PC-9 (cell line): Measurements from ENCODE around the gene STEAP3. TPM values are rescaled to one million over a fixed set of nuclear protein-coding genes. Genes with fewer than 3 reads are reported as not detected.

ENCODE experiments used
- BruUV-seq: library from RNA; stranded (reverse); fragments of 400-500 nt; replicated peaks from 2 replicates; lab custom pipeline; 2021; lab: Mats Ljungman, UMichigan
- CTCF ChIA-PET: fragments of 300-600 bp; sonication (Branson Sonifier 250); formaldehyde crosslinking; loops from one replicate; lab custom pipeline; 2022; ENCODE audit warnings: antibody characterized with exemption; lab: Charles Lee
- POLR2A ChIA-PET: fragments of 300-600 bp; sonication (Branson Sonifier 250); formaldehyde crosslinking; loops from one replicate; lab custom pipeline; 2022; ENCODE audit warnings: antibody characterized with exemption; ENCODE audit not compliant: unreplicated experiment; lab: Charles Lee
- DNase-seq, 2 experiments: peaks; one replicate each; pipeline versions ENCODE4 v3.0.0 to v3.0.0-alpha.2; 2015 to 2022; ENCODE audit warnings: mixed read lengths in 1 of 2
- H2AFZ ChIP-seq: fragments of 200-600 bp; sonication (generic); 2 replicates; pipeline ENCODE4 v1.8.1; 2017; ENCODE audit warnings: antibody characterized with exemption
- H3F3A ChIP-seq: fragments of 200-600 bp; sonication (generic); 2 replicates; pipeline ENCODE4 v1.8.1; 2017; ENCODE audit warnings: antibody characterized with exemption, mild to moderate bottlenecking, low read depth; ENCODE audit not compliant: insufficient read depth
- H3K27ac ChIP-seq: fragments of 200-600 bp; sonication (generic); 2 replicates; pipeline ENCODE4 v1.6.1; 2016; ENCODE audit warnings: mixed run types
- H3K27me3 ChIP-seq: fragments of 200-600 bp; sonication (generic); 2 replicates; pipeline ENCODE4 v1.6.1; 2016; ENCODE audit warnings: low read depth, mixed run types; ENCODE audit not compliant: insufficient read depth
- H3K36me3 ChIP-seq: fragments of 200-600 bp; sonication (generic); 2 replicates; pipeline ENCODE4 v1.6.1; 2016; ENCODE audit warnings: low read depth, mixed run types
- H3K4me1 ChIP-seq: fragments of 200-600 bp; sonication (generic); replicated peaks from 2 replicates; pipeline ENCODE4 v1.6.1; 2016; ENCODE audit warnings: mixed run types; ENCODE audit not compliant: insufficient read depth
- H3K4me2 ChIP-seq: fragments of 200-600 bp; sonication (generic); 2 replicates; pipeline ENCODE4 v1.6.1; 2017; ENCODE audit warnings: mixed run types
- H3K4me3 ChIP-seq: fragments of 200-600 bp; sonication (generic); 2 replicates; pipeline ENCODE4 v1.6.1; 2016; ENCODE audit warnings: mixed run types
- H3K79me2 ChIP-seq: fragments of 200-600 bp; sonication (generic); 2 replicates; pipeline ENCODE4 v1.6.1; 2017; ENCODE audit warnings: low read depth, mixed run types
- H3K9me2 ChIP-seq: fragments of 200-600 bp; sonication (generic); 2 replicates; pipeline ENCODE4 v1.8.1; 2017; ENCODE audit warnings: mild to moderate bottlenecking; ENCODE audit not compliant: insufficient read depth
- H3K9me3 ChIP-seq: fragments of 200-600 bp; sonication (generic); 2 replicates; pipeline ENCODE4 v1.8.1; 2016; ENCODE audit warnings: low read depth; ENCODE audit not compliant: insufficient read depth
- H4K20me1 ChIP-seq: fragments of 200-600 bp; sonication (generic); 2 replicates; pipeline ENCODE4 v1.8.1; 2017; ENCODE audit not compliant: insufficient read depth
- EZH2 ChIP-seq: fragments of 200-600 bp; sonication (generic); IDR thresholded peaks from 2 replicates; pipeline ENCODE4 v1.8.0; 2017; ENCODE audit warnings: antibody characterized with exemption, low read depth
- intact Hi-C: fragments of 100-400 bp; cut with micrococcal nuclease; formaldehyde crosslinking; loops from one replicate; pipeline ENCODE4 v1.10.0; 2022; ENCODE audit not compliant: unreplicated experiment
- total RNA-seq: library from RNA; stranded (reverse); gene quantifications from 2 replicates; pipeline ENCODE4 v1.2.3, GENCODE V29; 2021
- TF ChIP-seq, protein P1 (sequence below): fragments of 200-600 bp; sonication (generic); conservative IDR thresholded peaks from 2 replicates; pipeline ENCODE4 v1.6.1; 2017; ENCODE audit warnings: mixed run types, antibody characterized with exemption, mild to moderate bottlenecking, moderate library complexity

Gene STEAP3
- total RNA-seq, 1 experiment from 2014 or later = 23.0 TPM

DNA sequence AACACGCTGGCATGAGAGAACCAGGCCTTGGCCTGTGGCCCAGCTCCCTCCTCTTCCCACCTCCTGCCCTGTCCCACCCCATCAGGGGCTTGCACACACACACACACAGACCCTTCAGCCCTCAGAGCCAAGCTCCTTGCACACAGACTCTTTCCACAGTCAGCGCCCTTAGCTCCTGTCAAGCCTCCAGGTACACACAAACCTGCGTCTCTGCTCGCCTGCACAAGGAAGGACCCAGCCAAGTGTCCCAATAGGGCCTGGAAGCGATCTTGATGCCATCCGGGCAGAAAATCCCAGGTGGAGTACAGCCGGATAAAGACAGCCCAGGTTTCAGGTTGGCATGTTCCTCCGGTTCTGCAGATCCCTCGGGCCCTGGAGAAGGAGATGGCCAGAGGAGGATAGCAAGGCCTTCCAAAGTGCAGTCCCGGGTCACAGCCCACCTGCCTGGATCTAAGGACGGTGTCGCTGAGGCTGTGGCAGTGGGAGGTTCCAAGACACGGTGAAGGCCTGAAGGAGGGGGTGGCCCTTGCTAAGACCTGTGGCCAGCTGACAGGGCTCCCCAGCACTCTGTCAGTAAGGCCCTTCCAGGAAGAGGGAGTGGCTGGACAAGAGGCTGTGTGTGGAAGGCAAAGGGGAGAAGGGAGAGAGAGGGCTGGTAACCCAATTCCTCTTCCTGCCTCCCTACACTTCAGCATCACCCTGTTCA lies 18.5 kb upstream of the STEAP3 start:
- no peaks in the 10 kb centered on the region for H3K9me2 ChIP-seq
- H2AFZ ChIP-seq = no peak overlapping the region
- no peaks in the 10 kb centered on the region for H3K27me3 ChIP-seq
- POLR2A ChIA-PET = no interaction called here
- no peaks in the 10 kb centered on the region for H3K79me2 ChIP-seq
- H3K4me3 ChIP-seq = no peak overlapping the region
- TF ChIP-seq EZH2 = no peak
- TF ChIP-seq, protein P1, sequence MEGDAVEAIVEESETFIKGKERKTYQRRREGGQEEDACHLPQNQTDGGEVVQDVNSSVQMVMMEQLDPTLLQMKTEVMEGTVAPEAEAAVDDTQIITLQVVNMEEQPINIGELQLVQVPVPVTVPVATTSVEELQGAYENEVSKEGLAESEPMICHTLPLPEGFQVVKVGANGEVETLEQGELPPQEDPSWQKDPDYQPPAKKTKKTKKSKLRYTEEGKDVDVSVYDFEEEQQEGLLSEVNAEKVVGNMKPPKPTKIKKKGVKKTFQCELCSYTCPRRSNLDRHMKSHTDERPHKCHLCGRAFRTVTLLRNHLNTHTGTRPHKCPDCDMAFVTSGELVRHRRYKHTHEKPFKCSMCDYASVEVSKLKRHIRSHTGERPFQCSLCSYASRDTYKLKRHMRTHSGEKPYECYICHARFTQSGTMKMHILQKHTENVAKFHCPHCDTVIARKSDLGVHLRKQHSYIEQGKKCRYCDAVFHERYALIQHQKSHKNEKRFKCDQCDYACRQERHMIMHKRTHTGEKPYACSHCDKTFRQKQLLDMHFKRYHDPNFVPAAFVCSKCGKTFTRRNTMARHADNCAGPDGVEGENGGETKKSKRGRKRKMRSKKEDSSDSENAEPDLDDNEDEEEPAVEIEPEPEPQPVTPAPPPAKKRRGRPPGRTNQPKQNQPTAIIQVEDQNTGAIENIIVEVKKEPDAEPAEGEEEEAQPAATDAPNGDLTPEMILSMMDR = no peak
- intact Hi-C loops = loop anchor here (5.0 kb wide), 1 partner anchor 77 kb away; no protein-coding TSS in a partner anchor
- DNase-seq = no peak
- peaks cover 22% of the 10 kb centered on the region for H3F3A ChIP-seq
- H3K4me2 ChIP-seq = no peak overlapping the region
- no peak overlapping the region for H3K27ac ChIP-seq
- no peaks in the 10 kb centered on the region for H3K9me3 ChIP-seq
- no peaks in the 10 kb centered on the region for H4K20me1 ChIP-seq
- no peaks in the 10 kb centered on the region for H3K36me3 ChIP-seq
- peaks cover 64% of the 10 kb centered on the region for H3K4me1 ChIP-seq
- CTCF ChIA-PET = no interaction called here
- no TSS peak for BruUV-seq

DNA sequence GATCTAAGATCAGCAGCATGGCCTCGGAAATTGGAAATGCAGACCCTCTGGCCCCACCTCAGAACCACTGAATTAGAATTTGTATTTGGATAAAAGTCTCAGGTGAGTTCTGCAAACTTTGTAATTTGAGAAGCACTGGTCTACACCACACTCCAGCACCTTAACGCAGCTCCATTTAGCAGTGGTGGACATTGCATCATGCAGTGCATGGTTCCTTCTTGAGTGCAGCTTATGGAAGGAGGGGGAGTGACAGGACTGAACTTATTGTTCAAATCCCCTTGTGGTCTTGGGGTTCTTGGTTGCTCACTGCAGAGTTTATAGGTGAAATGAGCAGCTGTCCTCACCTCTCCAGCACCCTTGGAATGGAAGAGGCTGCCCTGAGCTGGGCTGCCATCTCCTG lies 17.4 kb upstream of the STEAP3 start:
- H2AFZ ChIP-seq = no peak overlapping the region
- no peak overlapping the region for H3K4me3 ChIP-seq
- no peak for DNase-seq
- TF ChIP-seq, protein P1 = no peak
- TF ChIP-seq EZH2 = no peak
- no peaks in the 10 kb centered on the region for H3K36me3 ChIP-seq
- ChIA-PET POLR2A (no interaction called here), CTCF (no interaction called here)
- no peaks in the 10 kb centered on the region for H3K9me3 ChIP-seq
- H3K79me2 ChIP-seq = no peaks in the 10 kb centered on the region
- intact Hi-C loops = loop anchor here (5.0 kb wide), 1 partner anchor 76 kb away; no protein-coding TSS in a partner anchor
- H3K4me2 ChIP-seq = 0 out of 2 replicates have a peak overlapping the region, but pooled peaks have one; percentile 10
- H4K20me1 ChIP-seq = no peaks in the 10 kb centered on the region
- H3K27me3 ChIP-seq = no peaks in the 10 kb centered on the region
- H3K27ac ChIP-seq = no peak overlapping the region
- peaks cover 22% of the 10 kb centered on the region for H3F3A ChIP-seq
- BruUV-seq = no TSS peak
- H3K9me2 ChIP-seq = no peaks in the 10 kb centered on the region
- peaks cover 64% of the 10 kb centered on the region for H3K4me1 ChIP-seq

DNA sequence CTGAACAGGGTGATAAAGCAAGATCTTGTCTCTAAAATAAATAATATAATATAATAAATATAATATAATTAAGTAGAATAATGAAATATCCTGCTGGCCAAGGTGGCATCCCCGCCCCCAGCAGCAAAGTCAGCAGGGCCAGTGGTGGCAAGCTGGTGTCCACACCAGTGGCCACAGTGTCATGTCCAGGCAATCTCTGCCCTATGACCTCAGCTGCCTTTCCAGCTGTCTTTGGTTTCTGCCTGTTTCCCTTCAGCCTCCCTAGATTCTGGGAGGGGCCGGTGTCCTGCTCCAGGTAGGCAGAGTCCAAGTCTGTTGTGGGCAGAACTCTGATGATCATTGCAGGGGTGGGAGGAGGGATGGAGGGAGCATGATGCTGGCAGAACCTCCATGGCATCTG lies 16.2 kb upstream of the STEAP3 start:
- no peaks in the 10 kb centered on the region for H3K79me2 ChIP-seq
- CTCF ChIA-PET = no interaction called here
- no peak overlapping the region for H3K4me3 ChIP-seq
- TF ChIP-seq, protein P1 = no peak
- TF ChIP-seq EZH2 = no peak
- no peaks in the 10 kb centered on the region for H3K9me2 ChIP-seq
- H3F3A ChIP-seq = peaks cover 22% of the 10 kb centered on the region
- peaks cover 58% of the 10 kb centered on the region for H3K4me1 ChIP-seq
- H2AFZ ChIP-seq = no peak overlapping the region
- H3K36me3 ChIP-seq = no peaks in the 10 kb centered on the region
- intact Hi-C loops = loop anchor here (5.0 kb wide), 1 partner anchor 75 kb away; no protein-coding TSS in a partner anchor
- no peaks in the 10 kb centered on the region for H4K20me1 ChIP-seq
- DNase-seq = no peak
- POLR2A ChIA-PET = no interaction called here
- BruUV-seq = no TSS peak
- H3K27ac ChIP-seq = peak overlapping the region; percentile 47
- H3K9me3 ChIP-seq = no peaks in the 10 kb centered on the region
- H3K4me2 ChIP-seq = peak overlapping the region; percentile 33
- no peaks in the 10 kb centered on the region for H3K27me3 ChIP-seq
